Measurements from ENCODE around the gene RSRP1.

The RSRP1 gene

DNA sequence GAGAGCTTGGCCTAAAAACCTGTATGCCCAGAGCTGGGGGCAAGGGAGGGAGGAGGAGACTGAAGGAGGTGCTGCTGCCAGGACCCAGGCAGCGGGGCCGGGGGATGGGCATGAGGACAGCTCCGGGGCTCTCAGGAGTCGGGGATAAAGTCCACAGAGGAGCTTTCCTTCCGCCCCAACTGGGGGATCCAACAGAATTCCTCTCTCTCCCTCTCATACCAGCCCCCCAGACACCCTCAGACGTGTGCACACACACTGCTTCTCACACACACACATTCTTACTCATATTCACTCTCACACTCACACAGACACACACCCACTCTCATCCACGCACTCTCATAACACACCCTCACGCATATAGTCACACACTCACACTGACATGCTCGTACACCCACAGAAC is 54.0 kb downstream of the RSRP1 start:
- TF ChIP-seq POLR2A (IDR thresholded peaks at IDR 0.05; ENCODE audit: low read length) (no peak), GATA1 (IDR thresholded peaks at IDR 0.05; ENCODE audit: low read depth, low read length) (no peak)
- no peak for DNase-seq
